ENCODE data around the gene NUP160.
"Not testable (repeated sequence)": the region's sequence is repeated elsewhere in the genome, so short reads cannot be mapped to it uniquely, and the experiment has no call there.

Gene NUP160

GRCh38 chr11:47791774-47792430, 56.2 kb downstream of the NUP160 start:
- no peak for DNase-seq

GRCh38 chr11:47790017-47790416, 58.1 kb downstream of the NUP160 start:
- DNase-seq: not testable (repeated sequence)

GRCh38 chr11:47788181-47788580, 60.0 kb downstream of the NUP160 start:
- DNase-seq: no peak

GRCh38 chr11:47786373-47786772, 61.8 kb downstream of the NUP160 start:
- DNase-seq: peak; percentile 4

GRCh38 chr11:47784785-47785381, 63.3 kb downstream of the NUP160 start:
- DNase-seq: no peak

GRCh38 chr11:47783087-47783610, 65.0 kb downstream of the NUP160 start:
- no peak for DNase-seq

- DNase-seq: no peak
Observed at GRCh38 chr11:47778878-47779483, 69.2 kb downstream of the NUP160 start.

- DNase-seq: no peak
Observed at GRCh38 chr11:47775240-47775869, 72.8 kb downstream of the NUP160 start.

- DNase-seq: no peak
Observed at GRCh38 chr11:47773882-47774281, 74.3 kb downstream of the NUP160 start.

GRCh38 chr11:47769556-47769955, 78.6 kb downstream of the NUP160 start:
- not testable (repeated sequence) for DNase-seq

- DNase-seq: peak; percentile 84
Observed at GRCh38 chr11:47768101-47768612, 80.0 kb downstream of the NUP160 start.

GRCh38 chr11:47766509-47767227, 81.5 kb downstream of the NUP160 start:
- peak; percentile 61 for DNase-seq

- peak; percentile 5 for DNase-seq
Observed at GRCh38 chr11:47765086-47765485, 83.1 kb downstream of the NUP160 start.

GRCh38 chr11:47759291-47759690, 88.9 kb downstream of the NUP160 start:
- DNase-seq: not testable (repeated sequence)

GRCh38 chr11:47756208-47756607, 91.9 kb downstream of the NUP160 start:
- no peak for DNase-seq

GRCh38 chr11:47750725-47751124, 97.4 kb downstream of the NUP160 start:
- DNase-seq: no peak

- DNase-seq: not testable (repeated sequence)
Observed at GRCh38 chr11:47742494-47742893, 105.7 kb downstream of the NUP160 start.

- DNase-seq: not testable (repeated sequence)
Observed at GRCh38 chr11:47737817-47738216, 110.3 kb downstream of the NUP160 start.

GRCh38 chr11:47732271-47732670, 115.9 kb downstream of the NUP160 start:
- no peak for DNase-seq

- no peak for DNase-seq
Observed at GRCh38 chr11:47731475-47731874, 116.7 kb downstream of the NUP160 start.

Measured in fibroblast of skin of abdomen (primary cell).